BJ (cell line): ENCODE results near the gene MCRS1. TPM values are rescaled to one million over a fixed set of nuclear protein-coding genes. Genes with fewer than 3 reads are reported as not detected.
"Not testable (repeated sequence)": the region's sequence is repeated elsewhere in the genome, so short reads cannot be mapped to it uniquely, and the experiment has no call there.

ENCODE experiments used
- CTCF ChIA-PET: fragments of 350-600 bp; formaldehyde crosslinking; extraction: SDS; loops from one replicate; lab custom pipeline; 2021; ENCODE audit warnings: antibody characterized with exemption, inconsistent platforms; lab: Yijun Ruan, JAX
- POLR2A ChIA-PET: fragments of 300-600 bp; sonication (Branson Sonifier 250); formaldehyde crosslinking; extraction: SDS; loops from one replicate; lab custom pipeline; 2021; ENCODE audit warnings: antibody characterized with exemption; lab: Charles Lee
- DNase-seq: peaks from one replicate; pipeline ENCODE4 v3.0.0-alpha.2; 2011; ENCODE audit warnings: low read depth
- H3K27me3 ChIP-seq: 2 replicates; pipeline ENCODE4 v1.6.0; 2011; ENCODE audit warnings: low read length; ENCODE audit not compliant: control insufficient read depth, insufficient read depth
- H3K36me3 ChIP-seq: 2 replicates; pipeline ENCODE4 v1.5.1; 2011; ENCODE audit warnings: low read length; ENCODE audit not compliant: control insufficient read depth, insufficient read depth
- H3K4me3 ChIP-seq: 2 replicates; pipeline ENCODE4 v1.5.1; 2011; ENCODE audit warnings: low read depth, mild to moderate bottlenecking, control low read depth, low read length
- CTCF ChIP-seq: IDR thresholded peaks from 2 replicates; pipeline ENCODE4 v1.5.1; 2011; ENCODE audit warnings: low read depth, mild to moderate bottlenecking, control low read depth, inconsistent platforms, low read length, moderate library complexity; ENCODE audit not compliant: insufficient read depth
- polyA plus RNA-seq: library from polyadenylated mRNA; depleted of rRNA; stranded (reverse); fragments of >200 nt; gene quantifications from 2 replicates; pipeline ENCODE4 v1.2.3, GENCODE V29; 2011

The MCRS1 gene
- polyA plus RNA-seq, 1 experiment: 96.0 TPM

- POLR2A ChIA-PET: no interaction called here
- Histone ChIP-seq H3K4me3 (no peak overlapping the region), H3K27me3 (no peaks in the 10 kb centered on the region), H3K36me3 (peaks cover 3% of the 10 kb centered on the region; the same call in 1 of the 2 replicates)
- no peak for DNase-seq
- TF ChIP-seq CTCF: no peak
- CTCF ChIA-PET: interaction anchor here (1.9 to 16.4 kb wide), 2 partner anchors 161 to 188 kb away, joined by 5 to 315 read pairs; no protein-coding TSS in a partner anchor
These were observed 48.4 kb downstream of the MCRS1 start for GRCh38 chr12:49519574-49519936.

DNA sequence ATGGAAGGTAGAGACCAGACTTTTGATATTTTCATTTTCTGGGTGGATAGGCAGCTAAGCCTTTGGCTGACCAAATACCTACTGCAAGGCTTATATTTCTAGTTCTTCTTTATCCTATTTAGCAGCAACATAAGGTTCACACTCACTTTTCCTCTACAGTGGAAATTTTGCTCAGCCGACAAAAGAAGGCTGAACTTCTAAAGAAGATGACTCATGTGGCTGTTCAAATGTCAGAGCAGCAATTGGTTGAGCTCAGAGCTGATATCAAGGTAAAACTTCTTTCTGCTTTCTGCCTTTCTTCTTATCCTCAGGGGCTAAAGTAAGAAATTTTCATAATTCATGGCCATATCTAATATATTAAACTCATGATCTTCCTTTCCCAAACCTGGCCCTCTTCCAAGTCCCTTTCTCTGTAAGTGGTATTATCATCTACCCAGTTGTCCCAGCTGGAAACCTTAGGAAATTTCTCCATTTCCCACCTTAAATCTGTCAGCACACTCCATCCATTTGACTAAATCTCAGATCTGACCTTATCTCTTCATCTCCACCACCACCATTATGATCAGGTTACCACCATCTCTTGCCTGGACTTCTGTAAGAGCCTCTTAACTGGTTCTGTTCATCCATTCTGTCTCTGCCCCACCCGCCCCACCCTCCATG is 48.9 kb downstream of the MCRS1 start:
- ChIA-PET CTCF (interaction anchor here (1.9 to 16.4 kb wide), 2 partner anchors 161 to 187 kb away, joined by 5 to 315 read pairs; no protein-coding TSS in a partner anchor), POLR2A (no interaction called here)
- H3K4me3 ChIP-seq: no peak overlapping the region

GRCh38 chr12:49515266-49515665 is 52.7 kb downstream of the MCRS1 start:
- no peaks in the 10 kb centered on the region for H3K27me3 ChIP-seq
- ChIA-PET CTCF (interaction anchor here (1.0 to 16.4 kb wide), 14 partner anchors 11 to 227 kb away, joined by 3 to 315 read pairs (median 14); partner anchors contain the start of genes C1QL4, DNAJC22 and SPATS2), POLR2A (interaction anchor here (0.5 to 0.6 kb wide), 2 partner anchors 50 to 1968 kb away, joined by 3 to 5 read pairs; no protein-coding TSS in a partner anchor)
- 0 out of 2 replicates have a peak, but pooled peaks cover 1% of the 10 kb centered on the region for H3K36me3 ChIP-seq
- DNase-seq: peak; percentile 13
- H3K4me3 ChIP-seq: no peak overlapping the region
- TF ChIP-seq CTCF: no peak

More for the DNA sequence above, 48.9 kb downstream of the MCRS1 start:
- TF ChIP-seq CTCF: no peak
- peaks cover 3% of the 10 kb centered on the region; the same call in 1 of the 2 replicates for H3K36me3 ChIP-seq
- no peaks in the 10 kb centered on the region for H3K27me3 ChIP-seq
- DNase-seq: no peak

GRCh38 chr12:49512546-49512945 is 55.4 kb downstream of the MCRS1 start:
- DNase-seq: no peak
- no peaks in the 10 kb centered on the region for H3K36me3 ChIP-seq
- ChIA-PET POLR2A (interaction anchor here (0.6 kb wide), 1 partner anchor 382 kb away, joined by 3 read pairs; no protein-coding TSS in a partner anchor), CTCF (interaction anchor here (0.8 to 16.4 kb wide), 9 partner anchors 13 to 230 kb away, joined by 3 to 315 read pairs (median 18); partner anchors contain the start of genes DNAJC22 and SPATS2)
- no peak overlapping the region for H3K4me3 ChIP-seq
- no peaks in the 10 kb centered on the region for H3K27me3 ChIP-seq
- no peak for TF ChIP-seq CTCF

DNA sequence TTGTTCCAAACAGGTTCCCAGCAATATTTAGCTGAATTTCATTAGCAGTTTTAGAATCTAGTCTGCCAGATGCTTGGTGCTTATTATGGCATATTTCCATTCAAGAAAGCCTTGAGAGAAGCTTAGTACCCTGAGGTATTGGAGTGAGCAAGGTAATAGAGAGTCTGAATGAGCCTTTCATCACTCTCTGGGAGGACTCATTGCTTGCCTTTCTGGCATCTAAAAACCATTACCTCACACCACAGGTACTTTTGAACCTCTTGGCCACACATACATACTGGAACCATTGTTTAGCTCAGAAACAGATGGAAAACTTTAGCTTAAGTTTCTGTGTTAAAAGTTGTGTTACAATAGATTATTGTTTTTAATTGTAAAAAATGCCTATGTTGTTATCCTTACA is 56.5 kb downstream of the MCRS1 start:
- Histone ChIP-seq H3K4me3 (no peak overlapping the region), H3K36me3 (no peaks in the 10 kb centered on the region), H3K27me3 (no peaks in the 10 kb centered on the region)
- TF ChIP-seq CTCF: no peak
- ChIA-PET POLR2A (no interaction called here), CTCF (interaction anchor here (1.4 to 16.4 kb wide), 5 partner anchors 145 to 223 kb away, joined by 3 to 315 read pairs (median 58); partner anchors contain the start of genes DNAJC22 and SPATS2)
- no peak for DNase-seq

DNA sequence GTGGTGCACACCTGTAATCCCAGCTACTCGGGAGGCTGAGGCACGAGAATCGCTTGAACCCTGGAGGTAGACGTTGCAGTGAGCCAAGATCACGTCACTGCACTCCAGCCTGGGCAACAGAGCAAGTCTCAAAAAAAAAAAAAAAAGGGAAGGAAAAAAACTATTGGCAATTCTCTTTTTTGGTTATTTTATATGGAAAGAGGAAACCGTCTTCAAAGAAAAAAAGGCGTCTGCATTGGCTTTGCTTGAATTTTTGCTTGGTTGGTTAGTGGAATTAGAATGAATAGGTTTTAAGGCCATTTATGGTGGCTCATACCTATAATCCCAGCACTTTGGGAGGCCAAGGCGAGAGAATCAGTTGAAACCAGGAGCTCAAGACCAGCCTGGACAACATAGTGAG is 58.3 kb downstream of the MCRS1 start:
- H3K36me3 ChIP-seq: not testable (repeated sequence)

More for the DNA sequence above, 58.3 kb downstream of the MCRS1 start:
- CTCF ChIA-PET: interaction anchor here (1.1 to 16.4 kb wide), 5 partner anchors 71 to 221 kb away, joined by 3 to 315 read pairs (median 5); no protein-coding TSS in a partner anchor
- POLR2A ChIA-PET, DNase-seq, H3K4me3 ChIP-seq, H3K27me3 ChIP-seq: not testable (repeated sequence)
